HUES48 (cell line): ENCODE measurements around the gene ZBTB38.

Source experiments
- H3K27ac ChIP-seq: one replicate; pipeline ENCODE4 v1.7.0; 2013; ENCODE audit warnings: low read depth, low read length, inconsistent platforms
- H3K27me3 ChIP-seq: 2 replicates; pipeline ENCODE4 v1.6.1; 2013; ENCODE audit warnings: mild to moderate bottlenecking, low read length; ENCODE audit not compliant: control insufficient read depth, insufficient read depth
- H3K36me3 ChIP-seq: 2 replicates; pipeline ENCODE4 v1.6.1; 2013; ENCODE audit warnings: low read length; ENCODE audit not compliant: control insufficient read depth, insufficient read depth
- H3K4me1 ChIP-seq: 2 replicates; pipeline ENCODE4 v1.6.1; 2013; ENCODE audit warnings: mild to moderate bottlenecking, low read length; ENCODE audit not compliant: control insufficient read depth, insufficient read depth
- H3K4me3 ChIP-seq: 2 replicates; pipeline ENCODE4 v1.5.1; 2013; ENCODE audit warnings: mild to moderate bottlenecking, low read depth, low read length
- H3K9ac ChIP-seq: 2 replicates; pipeline ENCODE4 v1.6.1; 2013; ENCODE audit warnings: mild to moderate bottlenecking, low read depth, low read length, moderate library complexity
- H3K9me3 ChIP-seq: 2 replicates; pipeline ENCODE4 v1.6.1; 2013; ENCODE audit warnings: low read length; ENCODE audit not compliant: control insufficient read depth, insufficient read depth

The ZBTB38 gene

DNA sequence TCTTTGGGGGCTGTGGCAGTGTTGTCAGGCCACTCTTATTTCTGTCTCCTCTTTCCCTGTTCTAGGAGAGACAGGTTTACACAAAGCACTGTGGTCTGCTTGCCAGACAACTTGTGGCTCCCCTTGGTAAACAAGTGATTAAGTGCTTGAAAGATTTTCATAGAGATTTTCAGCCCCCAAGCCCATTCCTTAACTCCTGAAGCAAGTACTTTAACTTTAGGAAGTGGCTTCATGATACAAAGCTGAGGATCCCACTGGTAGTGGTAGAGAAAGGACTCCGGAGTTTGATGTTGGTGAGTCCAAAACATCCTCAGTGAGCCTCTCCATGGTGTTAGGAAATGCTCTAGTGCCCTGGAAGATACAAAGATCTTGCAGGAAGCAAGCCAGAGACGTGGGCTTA is 12.0 kb downstream of the ZBTB38 start:
- Histone ChIP-seq H3K27ac (no peak overlapping the region), H3K36me3 (no peaks in the 10 kb centered on the region), H3K4me3 (no peak overlapping the region), H3K4me1 (peaks cover 16% of the 10 kb centered on the region), H3K9me3 (no peaks in the 10 kb centered on the region), H3K27me3 (no peaks in the 10 kb centered on the region; the same call in 1 of the 2 replicates), H3K9ac (no peak overlapping the region)

DNA sequence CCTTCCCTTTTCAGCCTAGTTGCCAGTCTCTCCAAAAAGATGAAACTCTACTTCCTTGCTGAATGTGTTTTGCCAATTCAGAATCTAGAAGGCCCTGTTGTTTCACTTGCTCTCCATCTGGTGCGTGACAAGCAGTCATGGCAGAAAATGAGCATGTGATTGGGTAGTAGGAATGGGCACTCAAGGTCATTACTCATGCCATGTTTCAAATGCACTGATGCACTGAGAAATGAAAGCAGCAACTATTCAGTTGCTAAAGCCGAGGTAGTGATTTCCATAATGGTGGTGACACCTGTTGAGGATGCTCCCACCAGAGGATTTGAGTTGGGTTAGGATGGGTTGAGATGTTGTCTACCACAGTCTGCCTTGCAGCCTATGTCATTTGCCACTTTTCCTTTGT is 12.7 kb downstream of the ZBTB38 start:
- no peaks in the 10 kb centered on the region for H3K9me3 ChIP-seq
- H3K27ac ChIP-seq: no peak overlapping the region
- H3K27me3 ChIP-seq: no peaks in the 10 kb centered on the region; the same call in 1 of the 2 replicates
- H3K9ac ChIP-seq: no peak overlapping the region
- H3K4me3 ChIP-seq: no peak overlapping the region
- no peaks in the 10 kb centered on the region for H3K36me3 ChIP-seq
- H3K4me1 ChIP-seq: peaks cover 12% of the 10 kb centered on the region

DNA sequence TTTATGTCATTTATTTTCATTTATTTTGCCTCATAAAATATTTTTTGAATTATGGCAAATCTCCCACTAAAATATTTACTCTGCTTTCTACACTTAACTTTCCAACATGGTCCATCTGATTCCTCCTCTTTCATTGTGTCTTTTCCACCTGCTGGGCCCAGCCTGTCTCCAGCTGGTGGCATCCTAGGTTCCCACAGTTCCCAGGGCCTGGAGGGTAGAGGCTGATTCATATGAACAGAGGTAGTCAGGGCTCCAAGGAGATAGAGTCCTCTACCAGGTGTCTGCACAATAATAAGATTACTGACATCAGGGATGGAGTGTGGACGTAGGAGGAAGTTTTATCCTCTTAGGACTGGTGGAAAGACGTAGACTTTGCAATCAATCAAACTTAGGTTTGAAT is 14.3 kb downstream of the ZBTB38 start:
- H3K4me1 ChIP-seq: peaks cover 22% of the 10 kb centered on the region
- no peaks in the 10 kb centered on the region; the same call in 1 of the 2 replicates for H3K27me3 ChIP-seq
- no peaks in the 10 kb centered on the region for H3K9me3 ChIP-seq
- H3K4me3 ChIP-seq: no peak overlapping the region
- no peak overlapping the region for H3K27ac ChIP-seq
- no peak overlapping the region for H3K9ac ChIP-seq
- no peaks in the 10 kb centered on the region for H3K36me3 ChIP-seq

DNA sequence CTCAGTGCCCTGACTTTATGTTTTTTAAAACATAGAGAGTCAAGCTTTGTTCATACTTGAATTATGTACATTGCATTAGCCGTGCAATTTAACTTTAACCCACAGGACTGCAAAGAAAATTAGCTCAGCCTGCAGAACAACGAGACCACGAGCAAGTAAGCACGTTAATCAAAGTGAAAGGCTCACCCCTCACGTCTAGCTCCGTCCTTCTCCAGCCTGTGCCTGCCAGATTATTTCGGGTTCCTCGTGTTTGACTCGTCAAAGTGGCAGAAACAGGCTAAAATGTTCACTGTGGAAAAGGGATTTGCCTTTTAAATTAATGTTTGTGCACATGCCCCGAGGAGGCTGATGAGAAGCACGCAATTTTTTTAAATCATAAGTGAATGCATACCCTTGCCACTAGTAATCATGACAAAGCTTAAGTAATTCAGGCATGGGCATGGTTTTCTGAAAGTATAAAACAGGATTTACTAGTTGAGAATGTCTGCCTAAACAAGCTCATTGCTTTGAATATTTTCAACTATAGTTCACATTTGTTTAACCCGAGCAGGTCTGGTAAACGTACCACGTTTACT is 15.3 kb downstream of the ZBTB38 start:
- Histone ChIP-seq H3K36me3 (no peaks in the 10 kb centered on the region), H3K4me3 (no peak overlapping the region), H3K9ac (no peak overlapping the region)

DNA sequence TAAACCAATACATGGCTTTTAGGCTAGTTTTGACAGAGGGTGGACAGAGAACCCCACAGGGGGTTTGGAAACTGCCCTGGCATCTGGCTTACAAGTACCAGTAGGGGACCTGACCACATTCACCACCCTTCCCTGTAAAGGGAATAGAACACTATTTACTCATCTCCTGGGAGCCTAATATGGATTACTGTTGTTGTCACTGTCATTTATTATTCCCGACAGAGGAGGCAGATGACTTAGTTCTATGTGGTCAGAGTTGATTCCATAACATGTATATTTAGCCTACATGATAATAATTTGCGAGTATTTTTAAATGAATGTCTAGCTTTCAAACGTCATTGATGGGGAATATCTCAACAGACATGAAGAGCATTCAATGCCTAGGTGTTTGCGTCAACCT is 15.9 kb downstream of the ZBTB38 start:
- Histone ChIP-seq H3K36me3 (no peaks in the 10 kb centered on the region), H3K9ac (no peak overlapping the region), H3K27me3 (no peaks in the 10 kb centered on the region; the same call in 1 of the 2 replicates), H3K27ac (no peak overlapping the region), H3K4me3 (no peak overlapping the region), H3K9me3 (no peaks in the 10 kb centered on the region), H3K4me1 (peaks cover 26% of the 10 kb centered on the region)

More for the DNA sequence above, 15.3 kb downstream of the ZBTB38 start:
- Histone ChIP-seq H3K4me1 (peaks cover 26% of the 10 kb centered on the region), H3K27ac (no peak overlapping the region), H3K9me3 (no peaks in the 10 kb centered on the region), H3K27me3 (no peaks in the 10 kb centered on the region; the same call in 1 of the 2 replicates)

DNA sequence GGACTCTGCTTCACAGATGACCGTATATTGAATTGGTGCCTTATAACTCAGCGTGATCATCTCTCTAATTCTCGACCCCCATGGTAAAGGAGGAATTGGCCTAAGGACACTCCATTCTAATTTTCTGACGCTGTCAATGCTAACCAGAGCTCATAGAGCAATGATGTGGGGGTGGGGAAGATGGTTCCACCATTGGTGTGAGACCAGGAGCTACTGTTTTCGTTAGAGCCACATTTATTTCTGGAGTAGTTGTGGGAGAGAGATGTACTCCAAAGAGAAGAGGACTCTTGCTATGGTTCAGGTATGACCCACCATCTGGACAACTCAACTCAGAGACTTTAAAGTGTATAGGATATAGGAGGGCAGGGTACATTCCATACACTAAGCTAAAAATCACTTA is 16.3 kb downstream of the ZBTB38 start:
- H3K9me3 ChIP-seq: no peaks in the 10 kb centered on the region
- peaks cover 28% of the 10 kb centered on the region for H3K4me1 ChIP-seq
- no peak overlapping the region for H3K27ac ChIP-seq
- no peak overlapping the region for H3K9ac ChIP-seq
- H3K4me3 ChIP-seq: no peak overlapping the region
- H3K27me3 ChIP-seq: no peaks in the 10 kb centered on the region; the same call in 1 of the 2 replicates
- no peaks in the 10 kb centered on the region for H3K36me3 ChIP-seq

DNA sequence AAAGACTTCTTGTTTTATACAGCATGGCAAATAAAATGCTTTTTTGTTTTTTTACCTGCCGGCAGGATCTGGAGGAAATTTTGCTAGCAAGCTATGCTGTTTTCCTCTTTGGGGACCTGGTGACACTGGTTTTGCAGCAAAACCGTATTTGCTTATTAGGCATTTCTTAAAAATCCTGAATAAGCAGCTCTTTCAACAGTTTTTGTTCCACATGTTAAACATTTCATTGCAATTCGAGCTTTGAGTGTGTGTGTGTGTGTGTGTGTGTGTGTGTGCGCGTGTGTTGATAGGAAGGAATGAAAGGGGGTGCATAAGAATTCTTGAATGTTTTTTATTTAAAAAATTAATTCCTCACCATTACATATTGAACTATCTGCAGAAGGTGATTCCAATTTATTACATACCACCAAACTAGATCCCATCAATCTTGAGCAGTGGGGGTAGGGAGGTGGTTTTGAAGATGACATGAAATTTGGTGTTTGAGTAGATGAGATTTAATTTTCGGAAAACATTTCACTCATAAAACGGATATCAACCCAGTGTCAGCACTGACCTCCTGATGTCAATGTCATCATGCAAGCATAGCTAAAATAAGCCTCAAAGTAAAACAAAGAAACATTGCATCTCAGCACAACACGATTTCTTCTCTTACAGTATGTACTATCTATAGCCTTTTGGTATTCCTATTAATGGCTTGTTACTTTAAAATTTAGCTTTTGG is 17.3 kb downstream of the ZBTB38 start:
- Histone ChIP-seq H3K9ac (no peak overlapping the region), H3K36me3 (no peaks in the 10 kb centered on the region), H3K4me1 (peaks cover 29% of the 10 kb centered on the region), H3K27me3 (no peaks in the 10 kb centered on the region), H3K4me3 (no peak overlapping the region), H3K9me3 (no peaks in the 10 kb centered on the region), H3K27ac (no peak overlapping the region)

DNA sequence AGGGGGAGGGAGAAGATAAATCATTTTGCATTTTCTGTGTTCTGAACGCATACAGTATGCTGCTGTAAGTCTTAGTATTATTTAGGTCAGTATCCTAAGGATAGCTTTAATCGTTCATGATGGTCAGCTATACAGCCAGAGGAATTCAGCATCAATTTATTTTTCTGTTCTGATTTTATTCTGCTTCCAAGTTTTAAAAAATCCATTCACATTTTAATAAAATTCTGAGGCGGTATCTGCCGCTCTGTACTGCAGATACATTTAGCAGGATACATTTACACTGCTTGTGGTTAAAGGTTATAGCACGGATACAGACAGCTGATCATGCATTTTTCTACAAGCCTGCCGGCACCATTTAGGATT is 17.8 kb downstream of the ZBTB38 start:
- Histone ChIP-seq H3K9me3 (no peaks in the 10 kb centered on the region), H3K36me3 (no peaks in the 10 kb centered on the region), H3K27ac (no peak overlapping the region), H3K27me3 (no peaks in the 10 kb centered on the region), H3K9ac (no peak overlapping the region), H3K4me3 (no peak overlapping the region), H3K4me1 (peaks cover 29% of the 10 kb centered on the region)

DNA sequence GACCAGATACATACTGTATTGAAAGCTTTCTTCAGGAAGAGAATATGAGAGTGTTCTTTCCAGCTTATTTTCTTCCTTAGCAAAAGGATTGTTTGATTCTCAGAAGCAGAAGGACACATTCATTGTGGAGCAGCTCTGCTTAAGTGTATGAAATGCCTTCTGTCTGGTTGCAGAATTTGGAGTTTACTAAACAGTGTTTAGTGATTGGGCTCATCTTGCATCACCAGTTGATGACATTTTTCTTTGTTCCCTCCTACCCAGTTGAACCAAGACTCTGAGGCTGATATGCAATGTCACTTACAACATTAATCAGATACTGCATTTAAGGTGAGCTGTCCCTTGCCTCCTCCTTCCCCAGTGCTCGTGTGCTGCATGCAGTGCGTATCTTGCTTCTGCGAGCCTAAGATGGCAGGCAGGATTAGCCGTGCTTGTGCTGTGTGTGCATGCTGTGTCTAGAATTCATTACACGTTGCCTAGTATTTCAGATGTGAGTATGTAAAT is 18.4 kb downstream of the ZBTB38 start:
- Histone ChIP-seq H3K27ac (no peak overlapping the region), H3K36me3 (no peaks in the 10 kb centered on the region), H3K27me3 (no peaks in the 10 kb centered on the region), H3K4me3 (no peak overlapping the region), H3K9me3 (no peaks in the 10 kb centered on the region), H3K4me1 (peaks cover 31% of the 10 kb centered on the region), H3K9ac (no peak overlapping the region)

DNA sequence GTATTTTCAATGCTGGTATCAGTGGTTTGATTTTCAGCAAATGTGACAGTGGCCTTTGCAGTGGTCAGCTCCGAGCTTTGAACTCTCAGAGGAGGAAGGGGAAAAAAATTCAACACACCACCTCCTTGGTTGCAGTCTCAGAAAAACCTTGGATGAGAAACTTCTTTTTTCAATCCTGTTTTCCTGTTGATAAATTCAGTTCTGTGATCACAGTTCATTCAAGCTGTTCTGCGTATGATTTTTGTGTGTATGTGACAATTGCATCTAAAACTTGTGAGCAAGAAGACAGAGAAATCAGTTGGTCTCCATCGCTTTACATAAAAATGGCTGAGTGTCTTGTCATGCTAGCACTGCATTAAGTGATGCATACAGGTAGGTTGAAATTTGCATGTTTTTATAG is 19.2 kb downstream of the ZBTB38 start:
- no peak overlapping the region for H3K4me3 ChIP-seq
- no peaks in the 10 kb centered on the region for H3K27me3 ChIP-seq
- no peak overlapping the region for H3K9ac ChIP-seq
- peaks cover 39% of the 10 kb centered on the region for H3K4me1 ChIP-seq
- H3K9me3 ChIP-seq: no peaks in the 10 kb centered on the region
- no peaks in the 10 kb centered on the region for H3K36me3 ChIP-seq
- no peak overlapping the region for H3K27ac ChIP-seq

DNA sequence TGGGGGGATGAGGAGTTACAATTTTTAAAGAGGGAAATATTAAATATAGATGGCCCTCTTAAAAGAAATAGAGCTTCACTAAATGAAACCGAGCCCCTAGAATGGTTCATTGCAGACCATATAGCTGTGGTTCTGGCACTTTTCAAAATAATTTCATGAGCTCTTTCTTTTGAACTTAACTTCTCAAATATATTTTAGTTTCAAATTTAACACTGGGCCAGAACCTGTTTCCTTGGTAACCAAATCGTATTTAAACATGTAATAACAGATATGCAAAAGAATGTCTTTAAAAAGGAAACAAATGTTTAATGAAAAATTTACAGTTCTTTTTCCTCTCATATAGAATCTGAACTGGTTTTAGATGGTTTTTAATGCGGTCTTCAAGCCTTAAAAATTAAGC is 20.1 kb downstream of the ZBTB38 start:
- Histone ChIP-seq H3K27ac (no peak overlapping the region), H3K4me1 (peaks cover 47% of the 10 kb centered on the region), H3K9ac (no peak overlapping the region), H3K27me3 (no peaks in the 10 kb centered on the region), H3K36me3 (no peaks in the 10 kb centered on the region), H3K9me3 (no peaks in the 10 kb centered on the region), H3K4me3 (no peak overlapping the region)
